MM.1S (cell line): ENCODE data around the gene CSTA.

Experiments
- DNase-seq: peaks from one replicate; pipeline ENCODE4 v3.0.0-alpha.2; 2015
- H2AFZ ChIP-seq: fragments of 300-600 bp; sonication (generic); 2 replicates; pipeline ENCODE4 v1.6.0; 2016; ENCODE audit warnings: antibody characterized with exemption, low read length
- H3F3A ChIP-seq: fragments of 300-600 bp; sonication (generic); 2 replicates; pipeline ENCODE4 v1.6.1; 2016; ENCODE audit warnings: mild to moderate bottlenecking, antibody characterized with exemption, low read length, moderate library complexity, mixed read lengths; ENCODE audit not compliant: insufficient read depth
- H3K27ac ChIP-seq: fragments of 300-600 bp; sonication (generic); 2 replicates; pipeline ENCODE4 v1.5.1; 2016; ENCODE audit warnings: mild to moderate bottlenecking, low read length
- H3K27me3 ChIP-seq: fragments of 300-600 bp; sonication (generic); replicated peaks from 2 replicates; pipeline ENCODE4 v1.6.0; 2016; ENCODE audit warnings: low read length; ENCODE audit not compliant: insufficient read depth
- H3K36me3 ChIP-seq: fragments of 300-600 bp; sonication (generic); replicated peaks from 2 replicates; pipeline ENCODE4 v1.6.1; 2016; ENCODE audit warnings: mild to moderate bottlenecking, low read length, mixed read lengths; ENCODE audit not compliant: insufficient read depth
- H3K4me1 ChIP-seq: fragments of 300-600 bp; sonication (generic); 2 replicates; pipeline ENCODE4 v1.6.1; 2016; ENCODE audit warnings: low read length, mixed read lengths
- H3K4me2 ChIP-seq: fragments of 300-600 bp; sonication (generic); 2 replicates; pipeline ENCODE4 v1.6.0; 2016; ENCODE audit warnings: low read depth, low read length
- H3K4me3 ChIP-seq: fragments of 300-600 bp; sonication (generic); 2 replicates; pipeline ENCODE4 v1.5.1; 2016; ENCODE audit warnings: low read length, mixed read lengths
- H3K79me2 ChIP-seq: fragments of 300-600 bp; sonication (generic); 2 replicates; pipeline ENCODE4 v1.6.1; 2016; ENCODE audit warnings: mixed run types, low read length, mixed read lengths
- H3K9ac ChIP-seq: fragments of 300-600 bp; sonication (generic); 2 replicates; pipeline ENCODE4 v1.6.1; 2016; ENCODE audit warnings: low read length, mixed read lengths
- H3K9me2 ChIP-seq: fragments of 300-600 bp; sonication (generic); replicated peaks from 2 replicates; pipeline ENCODE4 v1.6.1; 2016; ENCODE audit warnings: mild to moderate bottlenecking, low read length, mixed read lengths; ENCODE audit not compliant: insufficient read depth
- H3K9me3 ChIP-seq: fragments of 300-600 bp; sonication (generic); replicated peaks from 2 replicates; pipeline ENCODE4 v1.6.1; 2016; ENCODE audit warnings: mild to moderate bottlenecking, low read length, mixed read lengths; ENCODE audit not compliant: insufficient read depth
- H4K20me1 ChIP-seq: fragments of 300-600 bp; sonication (generic); 2 replicates; pipeline ENCODE4 v1.6.1; 2016; ENCODE audit warnings: mild to moderate bottlenecking, low read length, moderate library complexity, mixed read lengths; ENCODE audit not compliant: insufficient read depth
- EZH2 ChIP-seq: fragments of 300-600 bp; sonication (generic); optimal IDR thresholded peaks from 2 replicates; pipeline ENCODE3; 2017; ENCODE audit warnings: low read depth, mild to moderate bottlenecking, antibody characterized with exemption, low read length, mixed read lengths
- EZH2phosphoT487 ChIP-seq: fragments of 300-600 bp; sonication (generic); IDR thresholded peaks from 2 replicates; pipeline ENCODE4 v1.6.1; 2018; ENCODE audit warnings: antibody characterized with exemption, low read length
- TF ChIP-seq, protein P1 (sequence below): fragments of 300-600 bp; sonication (generic); IDR thresholded peaks from 2 replicates; pipeline ENCODE4 v1.5.1; 2016; ENCODE audit warnings: antibody characterized with exemption, low read length, mixed read lengths

Gene CSTA

DNA sequence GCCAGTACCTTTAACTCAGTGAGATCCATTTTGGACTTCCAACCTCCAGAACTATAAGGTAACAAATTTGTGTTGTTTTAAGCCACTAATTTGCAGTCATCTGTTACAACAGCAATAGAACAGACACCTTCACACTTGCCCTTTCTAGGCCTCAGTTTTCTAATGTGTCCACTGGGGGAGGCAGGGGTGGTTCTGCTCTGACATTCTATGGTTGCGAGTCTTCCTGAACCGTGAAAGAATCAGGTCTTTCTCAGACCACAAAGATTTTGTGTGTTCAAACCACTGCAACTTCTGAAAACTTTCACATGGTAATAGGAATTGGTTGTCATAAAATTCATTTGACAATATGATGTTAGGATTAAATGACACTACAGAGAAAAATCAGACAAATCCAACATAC, 26.8 kb upstream of the CSTA start:
- Histone ChIP-seq H3K27me3 (no peaks in the 10 kb centered on the region), H3K9me2 (no peaks in the 10 kb centered on the region), H2AFZ (no peak overlapping the region), H3K4me2 (no peak overlapping the region), H4K20me1 (no peaks in the 10 kb centered on the region), H3K4me1 (peaks cover 14% of the 10 kb centered on the region), H3K9me3 (no peaks in the 10 kb centered on the region), H3K27ac (no peak overlapping the region), H3K4me3 (no peak overlapping the region), H3K36me3 (no peaks in the 10 kb centered on the region), H3K79me2 (no peaks in the 10 kb centered on the region), H3F3A (peaks cover 5% of the 10 kb centered on the region; the same call in 1 of the 2 replicates), H3K9ac (no peak overlapping the region)
- DNase-seq = no peak
- TF ChIP-seq EZH2 (no peak), EZH2phosphoT487 (no peak)
- TF ChIP-seq, protein P1, sequence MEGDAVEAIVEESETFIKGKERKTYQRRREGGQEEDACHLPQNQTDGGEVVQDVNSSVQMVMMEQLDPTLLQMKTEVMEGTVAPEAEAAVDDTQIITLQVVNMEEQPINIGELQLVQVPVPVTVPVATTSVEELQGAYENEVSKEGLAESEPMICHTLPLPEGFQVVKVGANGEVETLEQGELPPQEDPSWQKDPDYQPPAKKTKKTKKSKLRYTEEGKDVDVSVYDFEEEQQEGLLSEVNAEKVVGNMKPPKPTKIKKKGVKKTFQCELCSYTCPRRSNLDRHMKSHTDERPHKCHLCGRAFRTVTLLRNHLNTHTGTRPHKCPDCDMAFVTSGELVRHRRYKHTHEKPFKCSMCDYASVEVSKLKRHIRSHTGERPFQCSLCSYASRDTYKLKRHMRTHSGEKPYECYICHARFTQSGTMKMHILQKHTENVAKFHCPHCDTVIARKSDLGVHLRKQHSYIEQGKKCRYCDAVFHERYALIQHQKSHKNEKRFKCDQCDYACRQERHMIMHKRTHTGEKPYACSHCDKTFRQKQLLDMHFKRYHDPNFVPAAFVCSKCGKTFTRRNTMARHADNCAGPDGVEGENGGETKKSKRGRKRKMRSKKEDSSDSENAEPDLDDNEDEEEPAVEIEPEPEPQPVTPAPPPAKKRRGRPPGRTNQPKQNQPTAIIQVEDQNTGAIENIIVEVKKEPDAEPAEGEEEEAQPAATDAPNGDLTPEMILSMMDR = no peak

DNA sequence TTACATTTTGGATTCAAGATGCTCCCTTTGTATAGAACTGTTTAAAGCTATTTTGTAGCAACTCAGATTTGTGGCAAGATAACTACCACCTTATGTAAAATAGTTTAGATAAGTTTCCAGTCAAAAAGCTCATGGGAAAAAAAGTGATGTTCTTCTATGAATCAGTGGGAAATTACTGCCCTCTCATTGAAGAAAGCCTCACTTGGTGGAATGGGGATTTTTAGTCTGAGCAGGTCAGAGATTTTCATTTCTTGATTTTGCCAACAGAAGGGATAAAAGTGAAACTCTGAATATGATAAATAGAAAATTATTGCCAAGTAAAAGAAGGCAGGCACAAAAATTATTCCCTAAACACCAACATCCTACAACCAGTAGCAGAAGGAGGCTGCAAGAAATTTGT, 25.8 kb upstream of the CSTA start:
- H3K4me3 ChIP-seq = no peak overlapping the region
- DNase-seq = no peak
- peaks cover 14% of the 10 kb centered on the region for H3K4me1 ChIP-seq
- no peak overlapping the region for H3K27ac ChIP-seq
- H3K36me3 ChIP-seq = no peaks in the 10 kb centered on the region
- no peaks in the 10 kb centered on the region for H3K79me2 ChIP-seq
- H3K9me2 ChIP-seq = no peaks in the 10 kb centered on the region
- no peak overlapping the region for H3K4me2 ChIP-seq
- H3K27me3 ChIP-seq = no peaks in the 10 kb centered on the region
- TF ChIP-seq EZH2 (no peak), EZH2phosphoT487 (no peak)
- TF ChIP-seq, protein P1 = no peak
- H2AFZ ChIP-seq = no peak overlapping the region
- H3K9me3 ChIP-seq = no peaks in the 10 kb centered on the region
- H4K20me1 ChIP-seq = no peaks in the 10 kb centered on the region
- H3F3A ChIP-seq = peaks cover 5% of the 10 kb centered on the region; the same call in 1 of the 2 replicates
- no peak overlapping the region for H3K9ac ChIP-seq

DNA sequence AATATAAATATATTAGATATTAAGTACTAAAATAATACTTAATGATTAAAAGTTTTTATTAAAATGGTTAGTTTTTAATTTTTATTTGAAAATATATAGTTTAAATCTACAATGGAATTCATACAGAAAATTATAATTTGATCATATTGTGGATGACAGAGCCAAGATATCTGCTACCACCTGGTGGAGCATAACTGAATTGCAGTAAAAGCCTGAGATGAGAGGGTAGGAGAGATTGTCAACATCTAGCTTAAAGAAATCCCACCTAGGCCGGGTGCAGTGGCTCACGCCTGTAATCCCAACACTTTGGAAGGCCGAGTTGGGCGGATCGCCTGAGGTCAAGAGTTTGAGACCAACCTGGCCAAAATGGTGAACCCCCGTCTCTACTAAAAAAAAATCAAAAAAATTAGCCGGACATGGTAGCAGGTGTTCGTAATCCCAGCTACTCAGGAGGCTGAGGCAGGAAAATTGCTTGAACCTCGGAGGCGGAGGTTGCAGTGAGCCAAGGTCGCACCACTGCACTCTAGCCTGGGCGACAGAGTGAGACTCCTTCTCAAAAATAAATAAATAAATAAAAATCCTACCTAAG, 25.1 kb upstream of the CSTA start:
- Histone ChIP-seq H3F3A (peaks cover 5% of the 10 kb centered on the region; the same call in 1 of the 2 replicates), H3K9me3 (no peaks in the 10 kb centered on the region), H3K79me2 (no peaks in the 10 kb centered on the region), H3K4me1 (peaks cover 7% of the 10 kb centered on the region), H2AFZ (no peak overlapping the region), H3K27me3 (no peaks in the 10 kb centered on the region), H3K4me2 (no peak overlapping the region), H3K9me2 (no peaks in the 10 kb centered on the region), H3K27ac (no peak overlapping the region), H3K4me3 (no peak overlapping the region), H4K20me1 (no peaks in the 10 kb centered on the region), H3K36me3 (no peaks in the 10 kb centered on the region), H3K9ac (no peak overlapping the region)
- peak; percentile 53 for DNase-seq
- TF ChIP-seq, protein P1 = peak; percentile 58
- TF ChIP-seq EZH2 (no peak), EZH2phosphoT487 (no peak)
